Caco-2 (cell line): ENCODE measurements around the gene SRPK2. TPM values are rescaled to one million over a fixed set of nuclear protein-coding genes. Genes with fewer than 3 reads are reported as not detected.

Experiments
- BruUV-seq: library from RNA; stranded (reverse); fragments of 400-500 nt; replicated peaks from 2 replicates; lab custom pipeline; 2021; lab: Mats Ljungman, UMichigan
- CTCF ChIA-PET: fragments of 300-600 bp; sonication (Branson Sonifier 250); formaldehyde crosslinking; loops from one replicate; lab custom pipeline; 2022; ENCODE audit warnings: antibody characterized with exemption; lab: Charles Lee
- POLR2A ChIA-PET: fragments of 300-600 bp; sonication (Branson Sonifier 250); formaldehyde crosslinking; loops from one replicate; lab custom pipeline; 2022; ENCODE audit warnings: antibody characterized with exemption; lab: Charles Lee
- DNase-seq, 2 experiments: peaks; one replicate each; pipeline versions ENCODE4 v3.0.0 to v3.0.0-alpha.2; 2020 to 2022
- H3K27me3 ChIP-seq: replicated peaks from 2 replicates; pipeline ENCODE4 v1.6.0; 2011; ENCODE audit warnings: low read length; ENCODE audit not compliant: control insufficient read depth, insufficient read depth
- H3K36me3 ChIP-seq: 2 replicates; pipeline ENCODE4 v1.5.1; 2011; ENCODE audit warnings: low read length; ENCODE audit not compliant: control insufficient read depth, insufficient read depth
- H3K4me1 ChIP-seq: fragments of 250-450 bp; sonication (Bioruptor Pico); 2 replicates; pipeline ENCODE4 v1.5.1; 2020; ENCODE audit warnings: mild to moderate bottlenecking
- H3K4me3 ChIP-seq: 2 replicates; pipeline ENCODE4 v1.5.1; 2011; ENCODE audit warnings: low read depth, mild to moderate bottlenecking, control low read depth, low read length
- H3K9me3 ChIP-seq: fragments of 250-450 bp; sonication (Bioruptor Pico); 2 replicates; pipeline ENCODE4 v1.5.1; 2020; ENCODE audit warnings: mild to moderate bottlenecking, moderate library complexity
- H3K27ac Mint-ChIP-seq: one replicate; pipeline ENCODE4 v1.8.0; 2022; ENCODE audit warnings: mixed read lengths; ENCODE audit not compliant: unreplicated experiment
- H3K27me3 Mint-ChIP-seq: one replicate; pipeline ENCODE4 v1.8.0; 2022; ENCODE audit warnings: mixed read lengths; ENCODE audit not compliant: insufficient read depth, unreplicated experiment
- H3K36me3 Mint-ChIP-seq: one replicate; pipeline ENCODE4 v1.8.0; 2022; ENCODE audit warnings: mild to moderate bottlenecking, mixed read lengths; ENCODE audit not compliant: insufficient read depth, unreplicated experiment
- H3K4me1 Mint-ChIP-seq: one replicate; pipeline ENCODE4 v1.8.0; 2022; ENCODE audit warnings: low read depth, mixed read lengths; ENCODE audit not compliant: unreplicated experiment
- H3K4me3 Mint-ChIP-seq: one replicate; pipeline ENCODE4 v1.8.0; 2022; ENCODE audit warnings: mild to moderate bottlenecking, moderate library complexity, mixed read lengths; ENCODE audit not compliant: unreplicated experiment
- H3K9me3 Mint-ChIP-seq: one replicate; pipeline ENCODE4 v1.8.0; 2022; ENCODE audit warnings: mixed read lengths; ENCODE audit not compliant: unreplicated experiment
- intact Hi-C: fragments of 100-400 bp; cut with micrococcal nuclease; formaldehyde crosslinking; loops from one replicate; pipeline ENCODE4 v1.10.0; 2022; ENCODE audit not compliant: unreplicated experiment
- total RNA-seq: library from RNA; stranded (reverse); gene quantifications from 2 replicates; pipeline ENCODE4 v1.2.3, GENCODE V29; 2022
- TF ChIP-seq, protein P1 (sequence below), 2 experiments: fragments of 200-600 bp in 1 of 2; IDR thresholded peaks; 1 replicate in 1 of 2; 2 replicates in 1 of 2; pipeline versions ENCODE4 v1.5.1 to v1.8.0; 2011 to 2022; ENCODE audit warnings: antibody characterized with exemption in 1 of 2, control low read depth in 1 of 2, inconsistent platforms in 1 of 2, low read depth in 1 of 2, low read length in 1 of 2, mild to moderate bottlenecking in 1 of 2, moderate library complexity in 1 of 2; ENCODE audit not compliant: insufficient read depth in 1 of 2, severe bottlenecking in 1 of 2, unreplicated experiment in 1 of 2

SRPK2 gene
- total RNA-seq, 1 experiment from 2014 or later, result 39.9 TPM

DNA sequence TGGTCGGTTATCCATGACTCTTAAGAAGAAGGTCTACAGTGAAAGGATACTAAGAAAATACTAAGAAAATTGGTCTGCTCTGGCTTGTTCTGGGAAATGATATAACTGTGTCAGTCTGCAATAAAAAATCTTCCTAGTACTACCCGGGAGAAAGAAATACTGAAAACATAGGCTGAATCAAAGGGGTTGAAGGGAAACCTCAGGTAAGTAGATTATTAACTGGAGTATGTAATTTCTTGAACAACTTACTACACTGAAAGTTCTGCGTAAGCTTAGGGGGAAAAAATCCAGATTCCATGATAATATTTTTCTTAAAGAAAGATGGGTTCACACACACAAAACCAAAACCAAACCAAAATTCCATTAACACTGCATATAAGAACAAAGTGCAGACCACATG, 231.4 kb downstream of the SRPK2 start:
- POLR2A ChIA-PET, result no interaction called here
- Histone ChIP-seq H3K36me3 (no peaks in the 10 kb centered on the region), H3K4me1 (no peaks in the 10 kb centered on the region), H3K9me3 (no peaks in the 10 kb centered on the region), H3K27me3 (no peaks in the 10 kb centered on the region), H3K4me3 (no peak overlapping the region)
- Mint-ChIP-seq H3K27ac (no peak overlapping the region), H3K9me3 (no peaks in the 10 kb centered on the region), H3K36me3 (peaks cover 22% of the 10 kb centered on the region), H3K27me3 (no peaks in the 10 kb centered on the region), H3K4me3 (no peak overlapping the region), H3K4me1 (no peaks in the 10 kb centered on the region)
- intact Hi-C loops, result no loop called here
- TF ChIP-seq, protein P1, sequence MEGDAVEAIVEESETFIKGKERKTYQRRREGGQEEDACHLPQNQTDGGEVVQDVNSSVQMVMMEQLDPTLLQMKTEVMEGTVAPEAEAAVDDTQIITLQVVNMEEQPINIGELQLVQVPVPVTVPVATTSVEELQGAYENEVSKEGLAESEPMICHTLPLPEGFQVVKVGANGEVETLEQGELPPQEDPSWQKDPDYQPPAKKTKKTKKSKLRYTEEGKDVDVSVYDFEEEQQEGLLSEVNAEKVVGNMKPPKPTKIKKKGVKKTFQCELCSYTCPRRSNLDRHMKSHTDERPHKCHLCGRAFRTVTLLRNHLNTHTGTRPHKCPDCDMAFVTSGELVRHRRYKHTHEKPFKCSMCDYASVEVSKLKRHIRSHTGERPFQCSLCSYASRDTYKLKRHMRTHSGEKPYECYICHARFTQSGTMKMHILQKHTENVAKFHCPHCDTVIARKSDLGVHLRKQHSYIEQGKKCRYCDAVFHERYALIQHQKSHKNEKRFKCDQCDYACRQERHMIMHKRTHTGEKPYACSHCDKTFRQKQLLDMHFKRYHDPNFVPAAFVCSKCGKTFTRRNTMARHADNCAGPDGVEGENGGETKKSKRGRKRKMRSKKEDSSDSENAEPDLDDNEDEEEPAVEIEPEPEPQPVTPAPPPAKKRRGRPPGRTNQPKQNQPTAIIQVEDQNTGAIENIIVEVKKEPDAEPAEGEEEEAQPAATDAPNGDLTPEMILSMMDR (IDR thresholded peaks at IDR 0.05; ENCODE audit: insufficient read depth in 1 of 2, low read depth in 1 of 2, low read length in 1 of 2, severe bottlenecking in 1 of 2, unreplicated experiment in 1 of 2), result no peak
- CTCF ChIA-PET, result no interaction called here
- DNase-seq, result no peak
- BruUV-seq, result no TSS peak

DNA sequence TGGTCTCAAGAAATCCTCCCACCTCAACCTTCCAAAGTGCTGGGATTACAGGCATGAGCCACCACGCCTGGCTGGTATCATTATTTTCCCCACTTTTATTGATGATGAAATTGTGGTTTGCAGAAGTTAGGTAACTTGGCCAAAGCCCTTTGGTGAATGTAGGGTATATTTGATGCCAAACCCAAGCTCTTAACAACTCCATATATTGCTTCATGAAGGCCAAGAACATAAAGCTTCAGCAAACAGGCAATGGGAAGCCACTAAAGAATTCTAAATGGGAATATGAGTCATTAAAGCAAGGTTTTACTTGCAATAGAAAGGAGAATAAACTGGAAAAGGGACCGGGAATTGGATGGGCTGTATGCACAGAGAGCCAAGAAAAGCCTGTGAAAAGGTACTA, 232.0 kb downstream of the SRPK2 start:
- Mint-ChIP-seq H3K9me3 (no peaks in the 10 kb centered on the region), H3K27me3 (no peaks in the 10 kb centered on the region), H3K4me1 (no peaks in the 10 kb centered on the region), H3K27ac (no peak overlapping the region), H3K36me3 (peaks cover 22% of the 10 kb centered on the region), H3K4me3 (no peak overlapping the region)
- no peaks in the 10 kb centered on the region for H3K27me3 ChIP-seq
- no peak overlapping the region for H3K4me3 ChIP-seq
- TF ChIP-seq, protein P1 (IDR thresholded peaks at IDR 0.05; ENCODE audit: insufficient read depth in 1 of 2, low read depth in 1 of 2, low read length in 1 of 2, severe bottlenecking in 1 of 2, unreplicated experiment in 1 of 2), result no peak
- no peak for DNase-seq
- no peaks in the 10 kb centered on the region for H3K36me3 ChIP-seq
- intact Hi-C loops, result no loop called here
- ChIA-PET CTCF (interaction anchor here (1.1 kb wide), 1 partner anchor 160 kb away, joined by 3 read pairs; no protein-coding TSS in a partner anchor), POLR2A (no interaction called here)
- no TSS peak for BruUV-seq
- no peaks in the 10 kb centered on the region for H3K4me1 ChIP-seq
- no peaks in the 10 kb centered on the region for H3K9me3 ChIP-seq

DNA sequence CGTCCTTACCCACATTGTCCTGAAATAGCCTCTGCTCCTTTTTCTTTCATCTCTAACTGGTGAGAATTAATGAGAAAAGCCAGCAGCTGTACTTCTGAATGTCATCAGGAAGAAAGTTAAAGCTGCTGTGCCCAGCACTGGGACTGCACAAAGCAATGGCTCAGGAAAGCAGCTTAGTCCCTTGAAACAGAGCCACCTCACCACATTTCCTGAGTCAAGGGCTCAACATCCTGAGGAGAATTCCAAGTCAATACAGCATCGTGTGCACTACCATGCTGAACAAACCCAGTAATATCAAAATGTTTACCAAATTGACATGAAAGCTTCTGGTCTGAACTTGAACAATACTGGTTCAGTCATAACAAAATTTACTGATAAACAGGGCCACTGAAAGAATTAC, 234.6 kb downstream of the SRPK2 start:
- Histone ChIP-seq H3K27me3 (no peaks in the 10 kb centered on the region), H3K36me3 (no peaks in the 10 kb centered on the region), H3K9me3 (no peaks in the 10 kb centered on the region), H3K4me1 (no peaks in the 10 kb centered on the region), H3K4me3 (no peak overlapping the region)
- no peak for DNase-seq
- TF ChIP-seq, protein P1 (IDR thresholded peaks at IDR 0.05; ENCODE audit: insufficient read depth in 1 of 2, low read depth in 1 of 2, low read length in 1 of 2, severe bottlenecking in 1 of 2, unreplicated experiment in 1 of 2), result no peak
- BruUV-seq, result no TSS peak
- POLR2A ChIA-PET, result no interaction called here
- no peaks in the 10 kb centered on the region for H3K4me1 Mint-ChIP-seq
- H3K27me3 Mint-ChIP-seq, result no peaks in the 10 kb centered on the region
- intact Hi-C loops, result no loop called here
- no peak overlapping the region for H3K27ac Mint-ChIP-seq
- H3K9me3 Mint-ChIP-seq, result no peaks in the 10 kb centered on the region
- H3K4me3 Mint-ChIP-seq, result no peak overlapping the region
- H3K36me3 Mint-ChIP-seq, result peaks cover 22% of the 10 kb centered on the region
- CTCF ChIA-PET, result no interaction called here
